SU-DHL-6 (cell line): Measurements from ENCODE around the gene ADGRB3.

Experiments used
- EZH2phosphoT487 ChIP-seq: fragments of 200-600 bp; sonication (generic), shearing (Covaris generic); conservative IDR thresholded peaks from 2 replicates; pipeline ENCODE4 v1.6.1; 2018; ENCODE audit warnings: mild to moderate bottlenecking, antibody characterized with exemption, low read length, moderate library complexity, mixed read lengths
- TF ChIP-seq, protein P1 (sequence below): fragments of 200-600 bp; sonication (generic); IDR thresholded peaks from one replicate; pipeline ENCODE4 v1.5.1; 2017; ENCODE audit warnings: antibody characterized with exemption, mild to moderate bottlenecking, low read length, moderate library complexity; ENCODE audit not compliant: insufficient read depth, poor library complexity, severe bottlenecking

DNA sequence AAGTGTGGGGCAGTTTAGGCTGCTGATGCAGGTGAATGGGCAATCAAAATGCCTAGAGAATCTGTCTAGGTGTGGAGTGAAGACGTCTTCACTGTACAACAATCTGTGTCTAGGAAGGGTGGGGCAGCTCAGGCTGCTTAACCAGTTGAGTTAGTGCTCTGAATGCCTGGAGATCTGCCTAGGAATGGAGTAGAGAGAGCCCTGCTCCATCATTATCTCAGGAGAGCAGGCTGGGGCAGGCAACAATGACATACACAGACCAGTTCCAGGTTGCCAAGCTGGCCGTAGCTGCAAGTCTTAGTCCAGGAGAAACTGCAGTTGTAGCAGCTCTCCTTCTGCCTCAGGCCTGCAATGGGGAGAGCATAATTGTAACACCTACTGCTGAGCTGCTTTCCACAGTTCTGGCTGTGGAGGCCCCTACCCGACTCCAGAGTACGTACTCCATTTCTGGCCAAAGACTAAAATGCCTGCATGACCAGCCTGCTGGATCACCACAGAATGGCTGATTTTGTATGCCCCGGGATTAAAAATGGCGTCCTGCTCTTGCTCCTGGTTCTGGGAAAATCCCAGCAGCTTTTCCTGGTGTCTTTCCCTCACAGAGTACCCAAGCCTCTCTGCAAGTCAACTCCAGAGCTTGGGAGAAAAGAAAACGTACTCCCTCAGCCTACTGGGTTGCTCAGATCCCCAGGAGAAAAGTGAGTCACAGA lies 545.4 kb downstream of the ADGRB3 start:
- TF ChIP-seq, protein P1, sequence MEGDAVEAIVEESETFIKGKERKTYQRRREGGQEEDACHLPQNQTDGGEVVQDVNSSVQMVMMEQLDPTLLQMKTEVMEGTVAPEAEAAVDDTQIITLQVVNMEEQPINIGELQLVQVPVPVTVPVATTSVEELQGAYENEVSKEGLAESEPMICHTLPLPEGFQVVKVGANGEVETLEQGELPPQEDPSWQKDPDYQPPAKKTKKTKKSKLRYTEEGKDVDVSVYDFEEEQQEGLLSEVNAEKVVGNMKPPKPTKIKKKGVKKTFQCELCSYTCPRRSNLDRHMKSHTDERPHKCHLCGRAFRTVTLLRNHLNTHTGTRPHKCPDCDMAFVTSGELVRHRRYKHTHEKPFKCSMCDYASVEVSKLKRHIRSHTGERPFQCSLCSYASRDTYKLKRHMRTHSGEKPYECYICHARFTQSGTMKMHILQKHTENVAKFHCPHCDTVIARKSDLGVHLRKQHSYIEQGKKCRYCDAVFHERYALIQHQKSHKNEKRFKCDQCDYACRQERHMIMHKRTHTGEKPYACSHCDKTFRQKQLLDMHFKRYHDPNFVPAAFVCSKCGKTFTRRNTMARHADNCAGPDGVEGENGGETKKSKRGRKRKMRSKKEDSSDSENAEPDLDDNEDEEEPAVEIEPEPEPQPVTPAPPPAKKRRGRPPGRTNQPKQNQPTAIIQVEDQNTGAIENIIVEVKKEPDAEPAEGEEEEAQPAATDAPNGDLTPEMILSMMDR, result no peak
- TF ChIP-seq EZH2phosphoT487, result no peak
